Chondrocyte (in vitro differentiated cells): ENCODE data around the gene GPRC5B. TPM values are rescaled to one million over a fixed set of nuclear protein-coding genes. Genes with fewer than 3 reads are reported as not detected.

Source experiments
- DNase-seq: peaks from one replicate; pipeline ENCODE4 v3.0.0; 2021; ENCODE audit warnings: mixed read lengths, low spot score
- H3K27ac Mint-ChIP-seq: one replicate; pipeline ENCODE4 v1.8.0; 2021; ENCODE audit warnings: mild to moderate bottlenecking, moderate library complexity, mixed read lengths; ENCODE audit not compliant: unreplicated experiment
- H3K27me3 Mint-ChIP-seq: 2 replicates; pipeline ENCODE4 v1.8.0; 2021; ENCODE audit warnings: low read depth, mixed read lengths
- H3K36me3 Mint-ChIP-seq: 2 replicates; pipeline ENCODE4 v1.8.0; 2021; ENCODE audit warnings: low read depth, mixed read lengths
- H3K4me1 Mint-ChIP-seq: 2 replicates; pipeline ENCODE4 v1.8.0; 2021; ENCODE audit warnings: low read depth, mild to moderate bottlenecking, mixed read lengths
- H3K4me3 Mint-ChIP-seq: one replicate; pipeline ENCODE4 v1.8.0; 2021; ENCODE audit warnings: mild to moderate bottlenecking, moderate library complexity, mixed read lengths; ENCODE audit not compliant: unreplicated experiment
- H3K9me3 Mint-ChIP-seq: 2 replicates; pipeline ENCODE4 v1.8.0; 2021; ENCODE audit warnings: low read depth, mixed read lengths
- CTCF ChIP-seq: fragments of 200-600 bp; sonication (generic); IDR thresholded peaks from 2 replicates; pipeline ENCODE4 v1.5.0; 2021; ENCODE audit warnings: antibody characterized with exemption, mild to moderate bottlenecking, moderate library complexity
- total RNA-seq: library from RNA; stranded (reverse); gene quantifications from 3 replicates; pipeline ENCODE4 v1.2.1, GENCODE V29; 2021

GPRC5B gene
- total RNA-seq, 1 donor from 2014 or later = 2.2 TPM

- Mint-ChIP-seq H3K9me3 (no peaks in the 10 kb centered on the region), H3K27ac (no peak overlapping the region), H3K4me3 (no peak overlapping the region), H3K4me1 (peaks cover 5% of the 10 kb centered on the region), H3K36me3 (no peaks in the 10 kb centered on the region), H3K27me3 (peaks cover 12% of the 10 kb centered on the region)
- no peak for TF ChIP-seq CTCF
- DNase-seq = no peak
Measured at GRCh38 chr16:19898166-19898565, 13.5 kb upstream of the GPRC5B start.

GRCh38 chr16:19896951-19897350 lies 12.3 kb upstream of the GPRC5B start:
- no peaks in the 10 kb centered on the region for H3K36me3 Mint-ChIP-seq
- no peaks in the 10 kb centered on the region for H3K9me3 Mint-ChIP-seq
- no peak for TF ChIP-seq CTCF
- H3K27ac Mint-ChIP-seq = no peak overlapping the region
- H3K4me3 Mint-ChIP-seq = no peak overlapping the region
- peaks cover 5% of the 10 kb centered on the region for H3K4me1 Mint-ChIP-seq
- DNase-seq = no peak
- peaks cover 9% of the 10 kb centered on the region for H3K27me3 Mint-ChIP-seq

- peaks cover 9% of the 10 kb centered on the region for H3K27me3 Mint-ChIP-seq
- H3K27ac Mint-ChIP-seq = no peak overlapping the region
- no peaks in the 10 kb centered on the region for H3K36me3 Mint-ChIP-seq
- H3K9me3 Mint-ChIP-seq = no peaks in the 10 kb centered on the region
- DNase-seq = no peak
- TF ChIP-seq CTCF = no peak
- H3K4me3 Mint-ChIP-seq = no peak overlapping the region
- peaks cover 5% of the 10 kb centered on the region for H3K4me1 Mint-ChIP-seq
Measured at GRCh38 chr16:19894586-19894985, 9.9 kb upstream of the GPRC5B start.

- H3K27me3 Mint-ChIP-seq = peaks cover 3% of the 10 kb centered on the region
- H3K4me3 Mint-ChIP-seq = no peak overlapping the region
Measured at GRCh38 chr16:19892902-19893301, 8.3 kb upstream of the GPRC5B start.

GRCh38 chr16:19890901-19891300 lies 6.3 kb upstream of the GPRC5B start:
- DNase-seq = no peak
- H3K36me3 Mint-ChIP-seq = no peaks in the 10 kb centered on the region
- H3K9me3 Mint-ChIP-seq = no peaks in the 10 kb centered on the region
- H3K27ac Mint-ChIP-seq = no peak overlapping the region
- no peak overlapping the region for H3K4me3 Mint-ChIP-seq
- TF ChIP-seq CTCF = no peak
- peaks cover 6% of the 10 kb centered on the region for H3K4me1 Mint-ChIP-seq
- no peaks in the 10 kb centered on the region for H3K27me3 Mint-ChIP-seq

More at GRCh38 chr16:19892902-19893301, 8.3 kb upstream of the GPRC5B start:
- no peak for DNase-seq
- no peaks in the 10 kb centered on the region for H3K36me3 Mint-ChIP-seq
- H3K9me3 Mint-ChIP-seq = no peaks in the 10 kb centered on the region
- no peaks in the 10 kb centered on the region for H3K4me1 Mint-ChIP-seq
- no peak for TF ChIP-seq CTCF
- no peak overlapping the region for H3K27ac Mint-ChIP-seq
